NAMALWA (cell line): ENCODE measurements around the gene SLCO4C1.
"Not testable (repeated sequence)": the region's sequence is repeated elsewhere in the genome, so short reads cannot be mapped to it uniquely, and the experiment has no call there.

Experiments used
- DNase-seq: peaks from one replicate; pipeline ENCODE4 v3.0.0-alpha.2; 2015; ENCODE audit warnings: low spot score

SLCO4C1 gene, protein sequence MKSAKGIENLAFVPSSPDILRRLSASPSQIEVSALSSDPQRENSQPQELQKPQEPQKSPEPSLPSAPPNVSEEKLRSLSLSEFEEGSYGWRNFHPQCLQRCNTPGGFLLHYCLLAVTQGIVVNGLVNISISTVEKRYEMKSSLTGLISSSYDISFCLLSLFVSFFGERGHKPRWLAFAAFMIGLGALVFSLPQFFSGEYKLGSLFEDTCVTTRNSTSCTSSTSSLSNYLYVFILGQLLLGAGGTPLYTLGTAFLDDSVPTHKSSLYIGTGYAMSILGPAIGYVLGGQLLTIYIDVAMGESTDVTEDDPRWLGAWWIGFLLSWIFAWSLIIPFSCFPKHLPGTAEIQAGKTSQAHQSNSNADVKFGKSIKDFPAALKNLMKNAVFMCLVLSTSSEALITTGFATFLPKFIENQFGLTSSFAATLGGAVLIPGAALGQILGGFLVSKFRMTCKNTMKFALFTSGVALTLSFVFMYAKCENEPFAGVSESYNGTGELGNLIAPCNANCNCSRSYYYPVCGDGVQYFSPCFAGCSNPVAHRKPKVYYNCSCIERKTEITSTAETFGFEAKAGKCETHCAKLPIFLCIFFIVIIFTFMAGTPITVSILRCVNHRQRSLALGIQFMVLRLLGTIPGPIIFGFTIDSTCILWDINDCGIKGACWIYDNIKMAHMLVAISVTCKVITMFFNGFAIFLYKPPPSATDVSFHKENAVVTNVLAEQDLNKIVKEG

DNA sequence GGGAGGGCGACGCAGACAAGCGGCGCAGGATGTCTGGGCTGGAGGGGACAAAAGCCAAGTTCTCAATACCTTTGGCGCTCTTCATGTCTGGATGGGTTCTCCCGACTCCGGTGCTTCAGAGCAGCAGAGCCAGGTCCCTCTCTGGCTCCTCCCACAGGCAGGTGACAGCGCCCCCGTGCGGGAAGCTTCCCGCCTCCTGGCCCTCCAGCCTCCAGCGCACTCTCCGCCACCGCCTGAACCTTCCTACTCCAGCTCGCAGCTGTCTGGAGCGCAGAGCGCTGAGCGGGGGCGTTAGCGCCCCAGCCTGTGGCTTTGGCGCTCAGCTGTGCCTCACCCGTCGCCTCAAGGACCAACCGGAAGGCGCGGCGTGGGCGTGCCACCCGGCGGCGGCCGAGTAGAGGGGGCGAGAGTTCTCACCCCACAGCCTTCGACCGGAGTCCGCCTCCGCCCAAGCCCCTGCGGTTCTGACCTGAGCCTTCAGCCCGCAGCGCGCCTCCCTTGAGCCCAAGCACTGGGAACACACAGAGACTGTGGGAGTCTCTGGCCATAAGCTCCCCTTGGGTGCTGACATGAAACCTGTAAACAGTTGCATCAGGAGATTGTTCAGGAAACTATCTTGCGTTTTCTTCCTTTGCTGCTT lies at the start of gene SLCO4C1:
Gene SLCO4C1 (minus strand): TSS at position 107 of the 640 bp plus-strand sequence. CDS start 22 bp downstream, at position 85.
- no peak for DNase-seq

DNA sequence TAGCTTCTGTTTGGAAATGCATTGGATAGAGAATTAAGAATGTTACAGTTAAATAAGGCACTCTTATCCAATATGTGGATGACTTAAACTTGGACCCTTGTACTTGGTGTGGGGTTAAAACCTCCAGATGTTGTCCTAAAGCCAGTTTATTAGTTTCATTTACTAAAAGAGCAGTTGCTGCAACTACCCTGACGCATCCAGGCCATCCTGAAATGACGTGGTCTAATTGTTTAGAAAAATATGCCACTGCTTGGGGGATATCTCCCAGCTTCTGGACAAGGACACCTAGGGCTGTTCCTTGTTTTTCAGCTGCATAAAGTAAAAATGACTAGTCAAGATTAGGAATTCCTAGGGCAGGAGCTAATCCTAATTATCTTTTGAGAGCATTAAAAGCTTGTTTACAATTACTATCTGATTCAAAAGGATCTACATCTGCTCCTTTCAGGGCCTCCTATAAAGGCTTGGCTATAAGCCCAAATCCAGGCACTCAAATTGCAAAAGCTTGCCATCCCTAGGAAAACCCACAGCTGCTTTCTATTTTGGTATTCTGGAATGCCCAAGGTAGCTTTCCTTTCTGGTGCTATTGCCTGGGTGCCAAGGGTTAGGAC lies 45.7 kb upstream of the SLCO4C1 start:
- no peak for DNase-seq

DNA sequence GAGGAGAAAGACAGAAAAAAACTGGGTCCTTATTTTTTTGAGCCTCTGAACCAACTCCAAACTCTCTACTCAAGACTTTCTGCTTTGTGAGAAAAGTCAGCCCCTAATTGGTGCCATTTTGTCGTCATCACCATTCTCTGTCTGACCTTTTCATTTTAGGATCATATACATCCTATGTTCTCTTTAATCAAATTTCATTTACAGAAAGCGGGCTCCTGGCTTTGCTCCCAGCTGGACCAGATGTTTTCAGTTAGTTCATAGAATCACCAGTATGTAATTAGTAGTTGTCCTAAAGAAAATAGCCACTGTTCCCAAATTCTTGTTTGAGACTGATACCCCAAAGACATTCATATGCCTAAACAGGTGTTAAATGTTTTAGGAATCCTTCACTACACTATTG lies 28.6 kb upstream of the SLCO4C1 start:
- no peak for DNase-seq

DNA sequence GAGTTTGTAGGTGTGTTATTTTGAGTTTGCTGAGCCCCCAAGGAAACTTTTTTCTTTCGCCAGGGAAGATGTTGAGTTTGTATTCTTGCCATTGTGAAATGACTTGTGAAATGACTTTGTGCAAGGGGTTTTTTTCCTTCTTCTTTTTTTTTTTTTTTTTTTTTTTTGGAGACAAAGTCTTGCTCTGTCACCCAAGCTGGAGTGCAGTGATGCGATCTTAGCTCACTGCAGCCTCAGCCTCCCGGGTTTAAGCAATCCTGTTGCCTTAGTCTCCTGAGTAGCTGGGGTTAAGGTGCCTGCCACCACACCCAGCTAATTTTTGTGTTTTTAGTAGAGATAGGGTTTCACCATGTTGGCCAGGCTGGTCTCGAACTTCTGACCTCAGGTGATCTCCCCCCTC lies 22.7 kb upstream of the SLCO4C1 start:
- not testable (repeated sequence) for DNase-seq

DNA sequence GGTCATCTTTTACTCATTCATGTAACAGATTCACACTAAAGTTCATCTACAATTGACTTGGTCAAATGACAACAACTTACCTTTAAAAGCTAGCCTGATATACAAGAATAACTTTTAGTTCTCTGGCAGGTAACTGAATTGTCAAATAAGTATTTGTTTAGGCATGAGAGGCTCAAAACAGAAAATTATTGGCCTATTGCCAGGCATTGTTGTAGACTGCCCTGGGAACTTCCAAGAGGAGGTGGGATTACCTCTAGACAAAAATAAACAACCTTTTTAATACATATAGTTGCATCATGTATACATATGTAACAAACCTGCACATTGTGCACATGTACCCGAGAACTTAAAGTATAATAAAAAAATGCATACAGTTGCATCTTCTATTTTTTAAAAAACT lies 18.2 kb upstream of the SLCO4C1 start:
- DNase-seq, result no peak

DNA sequence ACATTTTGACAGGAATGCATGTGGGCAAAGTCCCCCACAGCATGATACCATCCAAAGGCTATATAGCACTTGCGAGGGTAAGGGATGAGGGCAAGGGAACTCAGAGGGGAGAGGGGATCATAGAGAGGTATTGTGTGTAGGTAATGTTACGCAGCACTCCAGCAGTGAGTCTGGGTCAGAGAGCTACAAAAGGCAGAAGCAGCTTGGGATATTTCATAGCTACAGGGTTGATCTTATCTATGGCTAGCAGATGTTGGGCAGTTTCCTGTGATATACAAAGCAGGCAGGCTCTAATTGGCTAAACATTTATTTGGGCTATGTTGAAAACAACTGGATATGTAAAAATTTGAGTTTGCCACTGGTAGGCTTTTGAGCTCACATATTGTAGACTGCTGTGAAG lies 17.8 kb upstream of the SLCO4C1 start:
- no peak for DNase-seq

DNA sequence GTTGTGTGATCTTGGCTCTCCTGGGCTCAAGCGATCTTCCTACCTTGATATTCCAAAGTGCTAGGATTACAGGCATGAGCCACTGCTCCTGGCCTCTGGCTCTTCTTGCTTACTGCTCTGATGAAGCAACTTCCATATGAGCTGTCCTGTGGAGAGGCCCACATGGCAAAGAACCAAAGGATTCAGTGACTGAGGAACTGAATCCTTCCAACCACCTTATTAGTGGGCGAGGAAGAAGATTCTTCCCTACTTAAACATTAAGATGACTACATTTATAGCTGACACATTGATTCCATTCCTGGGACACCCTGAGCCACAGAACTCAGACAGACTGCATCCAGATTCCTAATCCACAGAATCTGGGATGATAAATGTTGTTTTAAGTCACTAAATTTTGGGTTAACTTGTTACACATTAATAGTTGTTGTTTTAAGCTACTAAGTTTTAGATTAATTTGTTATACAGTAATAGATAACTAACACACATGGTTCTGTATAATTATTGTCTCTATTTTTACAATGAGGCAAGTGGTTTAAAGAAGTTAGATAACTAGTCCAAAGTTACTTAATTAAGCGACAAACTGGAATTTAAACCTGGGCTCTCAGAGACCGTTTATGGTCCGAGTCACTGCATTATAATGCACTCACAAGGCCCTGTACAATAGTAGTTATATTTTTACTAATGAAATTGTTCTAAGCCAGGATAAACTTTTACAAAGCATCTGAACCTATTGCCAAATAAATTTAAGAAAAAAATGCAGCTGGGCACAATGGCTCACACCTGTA lies 16.7 kb upstream of the SLCO4C1 start:
- no peak for DNase-seq

DNA sequence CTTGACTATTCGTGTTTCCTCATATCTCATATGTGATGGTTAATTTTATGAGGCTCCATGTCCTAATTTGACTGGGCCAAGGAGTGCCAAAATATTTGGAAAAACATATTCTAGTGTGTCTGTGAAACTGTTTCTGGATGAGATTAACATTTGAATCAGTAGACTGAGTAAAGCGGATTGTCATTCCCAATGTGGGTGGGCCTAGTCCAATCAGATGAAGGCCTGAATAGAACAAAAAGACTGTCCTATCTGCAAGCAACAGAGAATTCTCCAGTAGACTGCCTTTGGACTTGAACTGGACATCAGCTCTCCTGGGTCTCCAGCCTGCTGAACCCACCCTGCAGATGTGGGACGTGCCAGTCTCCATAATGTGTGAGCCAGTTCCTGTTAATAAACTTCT lies 13.5 kb upstream of the SLCO4C1 start:
- no peak for DNase-seq

DNA sequence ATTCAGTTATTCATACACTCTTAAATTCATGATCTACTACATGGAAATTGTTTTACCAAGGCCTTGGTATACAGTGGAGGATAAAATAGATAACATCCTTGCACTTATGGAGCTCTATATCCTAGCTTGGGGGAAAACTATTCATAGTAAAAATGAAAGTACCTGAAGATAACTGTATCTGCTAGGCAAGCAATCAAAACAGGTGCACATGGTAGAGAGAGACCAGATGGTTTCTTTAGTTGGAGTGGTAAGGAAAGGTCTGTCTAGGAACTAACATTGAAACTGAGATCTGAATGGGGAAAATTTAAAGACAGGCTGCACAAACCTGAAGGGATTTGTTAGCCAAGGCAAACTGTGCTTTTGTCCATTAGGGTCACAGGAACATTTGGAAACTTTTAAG lies 11.1 kb upstream of the SLCO4C1 start:
- DNase-seq, result no peak

DNA sequence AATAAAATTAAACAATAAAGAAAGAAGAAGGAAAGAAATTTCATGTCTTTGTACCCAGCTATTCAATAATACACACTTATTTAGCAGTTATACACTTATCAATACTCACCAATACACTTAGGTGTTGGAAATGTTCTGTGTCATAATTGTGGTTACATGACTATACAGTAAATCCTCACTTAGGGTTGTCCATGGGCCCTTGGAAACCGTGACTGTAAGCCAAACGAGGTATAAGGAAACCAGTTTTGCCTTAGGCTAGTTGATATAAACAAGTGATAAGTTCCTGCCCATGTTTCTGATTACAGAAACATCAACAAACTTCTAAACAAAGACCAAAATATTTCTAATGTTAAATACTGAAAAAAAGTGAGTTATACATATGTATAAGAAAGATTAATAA lies 10.0 kb upstream of the SLCO4C1 start:
- no peak for DNase-seq

DNA sequence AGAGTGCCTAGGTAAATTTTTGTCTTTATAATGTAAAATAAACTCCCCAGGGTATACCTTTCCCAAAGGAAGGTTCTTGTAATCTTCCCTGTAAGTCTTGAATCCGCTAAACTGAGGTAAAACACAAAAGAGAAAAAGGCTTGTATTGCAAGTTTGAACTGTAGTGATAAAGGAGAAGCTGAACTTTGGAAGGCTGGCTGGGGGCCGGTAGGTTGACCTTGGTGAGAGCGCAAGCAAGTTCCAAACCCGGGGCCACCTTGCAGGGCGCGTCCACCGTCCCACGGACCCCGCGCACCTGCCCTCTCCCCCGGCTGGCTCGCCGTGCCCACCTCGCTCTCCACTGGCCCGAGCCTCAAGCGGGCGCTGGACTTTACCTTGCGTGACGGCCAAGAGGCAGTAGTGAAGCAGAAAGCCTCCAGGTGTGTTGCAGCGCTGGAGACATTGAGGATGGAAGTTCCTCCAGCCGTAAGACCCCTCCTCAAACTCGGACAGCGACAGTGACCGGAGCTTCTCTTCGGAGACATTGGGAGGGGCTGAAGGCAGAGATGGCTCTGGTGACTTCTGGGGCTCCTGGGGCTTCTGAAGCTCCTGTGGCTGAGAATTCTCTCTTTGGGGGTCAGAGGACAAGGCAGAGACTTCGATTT lies 428 bp downstream of the SLCO4C1 start:
- DNase-seq, result no peak

DNA sequence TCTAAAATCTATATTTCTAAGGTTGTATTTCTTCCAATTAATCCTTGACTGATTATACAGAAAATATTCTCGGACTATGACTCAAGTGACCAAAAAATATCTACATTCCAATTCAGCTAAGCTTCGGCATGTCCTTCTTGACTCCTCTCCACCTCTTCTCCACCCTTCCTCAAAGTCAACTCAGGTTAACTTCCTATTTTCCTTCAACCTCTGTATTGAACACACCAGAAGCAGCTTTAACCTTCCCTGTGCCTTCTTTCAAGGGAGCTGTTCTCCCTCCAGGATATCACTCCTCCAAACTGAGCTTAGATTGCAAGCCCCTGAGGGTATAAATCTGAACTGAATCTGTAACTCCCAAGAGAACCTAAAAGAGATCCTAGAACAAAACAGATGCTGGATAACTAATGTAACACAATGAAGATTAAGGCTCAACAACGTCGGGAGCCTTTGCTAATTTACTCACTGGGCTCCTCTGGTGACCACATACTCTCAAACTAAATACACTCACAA lies 1.1 kb downstream of the SLCO4C1 start:
- DNase-seq, result no peak

DNA sequence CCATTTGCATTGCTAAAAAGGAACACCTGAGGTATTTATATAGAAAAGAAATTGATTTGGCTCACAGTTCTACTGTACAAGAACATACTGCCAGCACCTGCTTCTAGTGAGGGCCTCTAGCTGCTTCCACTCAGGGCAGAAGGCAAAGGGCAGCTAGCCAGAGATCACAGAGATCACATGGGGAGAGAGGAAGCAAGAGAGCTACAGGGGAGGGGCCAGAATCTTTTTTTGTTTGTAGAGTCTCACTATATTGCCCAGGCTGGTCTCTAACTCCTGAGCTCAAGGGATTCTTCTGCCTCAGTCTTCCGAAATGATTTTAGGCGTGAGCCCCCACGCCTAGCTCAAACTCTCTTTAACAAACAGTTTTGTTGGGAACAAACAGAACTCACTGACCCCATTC lies 6.1 kb downstream of the SLCO4C1 start:
- DNase-seq, result no peak

DNA sequence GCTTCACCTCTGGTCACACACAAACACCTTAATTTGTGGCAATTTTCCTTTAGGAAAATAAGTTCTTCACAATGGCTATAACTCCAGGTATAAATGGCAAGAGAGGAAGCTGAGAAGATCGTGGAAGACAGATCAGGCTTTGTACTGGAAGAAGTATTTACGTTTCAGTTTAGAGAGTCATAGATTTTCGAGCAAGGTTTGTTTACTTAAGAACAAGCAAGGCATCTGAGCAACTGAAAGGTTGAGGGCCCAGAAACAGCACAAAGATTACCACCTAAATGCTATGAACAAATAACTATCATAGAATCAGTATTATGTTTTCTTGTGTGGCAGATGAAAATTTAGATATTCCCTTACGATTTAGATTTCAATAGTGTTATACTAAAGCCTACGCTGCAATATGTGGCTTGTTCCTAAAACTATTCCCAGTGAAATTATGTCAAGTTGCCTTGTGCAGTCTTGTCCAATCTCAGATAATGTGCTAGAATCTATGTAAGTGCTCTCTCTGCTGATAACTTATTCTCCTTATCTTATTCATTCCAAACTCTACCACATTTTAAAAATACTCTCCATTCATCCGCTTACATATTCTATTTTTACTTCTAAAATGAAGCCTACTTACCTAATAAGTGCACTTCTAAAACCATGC lies 6.7 kb downstream of the SLCO4C1 start:
- DNase-seq, result no peak

DNA sequence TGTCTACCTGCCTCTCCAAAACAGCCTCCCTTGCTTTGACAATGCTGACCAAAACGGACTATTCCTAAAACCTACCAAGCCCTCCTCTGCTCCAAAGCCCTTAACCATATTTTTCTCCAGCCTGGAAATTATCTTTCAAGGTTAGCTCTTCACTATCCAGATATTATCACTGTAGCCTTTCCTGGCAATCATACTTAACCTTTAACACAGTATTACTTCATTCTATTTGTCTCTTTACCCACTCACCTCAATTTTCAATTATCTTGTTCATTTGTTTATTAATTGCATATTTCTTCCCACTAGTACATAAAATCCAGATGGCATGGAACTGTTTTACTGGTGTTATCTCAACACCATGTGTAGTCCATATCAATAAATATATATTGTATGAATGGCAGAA lies 7.5 kb downstream of the SLCO4C1 start:
- DNase-seq, result no peak

DNA sequence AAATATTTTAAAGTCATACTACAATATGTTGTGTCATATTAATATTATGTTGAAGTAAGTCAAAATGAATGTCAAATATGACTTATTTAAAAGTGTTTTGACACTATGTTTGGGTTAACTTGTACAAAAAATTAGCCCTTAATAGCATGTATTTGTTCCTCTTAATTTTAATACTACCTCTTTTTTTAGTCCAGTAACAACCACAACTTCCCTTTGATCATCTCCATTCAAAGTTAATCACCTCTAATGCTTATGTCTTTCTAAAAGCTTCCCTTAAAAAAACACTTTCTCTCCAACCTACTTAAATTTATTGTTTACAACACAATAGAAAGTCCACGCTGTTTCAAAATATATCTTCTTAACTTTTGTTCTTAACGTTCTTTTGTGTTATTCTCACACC lies 9.6 kb downstream of the SLCO4C1 start:
- no peak for DNase-seq

DNA sequence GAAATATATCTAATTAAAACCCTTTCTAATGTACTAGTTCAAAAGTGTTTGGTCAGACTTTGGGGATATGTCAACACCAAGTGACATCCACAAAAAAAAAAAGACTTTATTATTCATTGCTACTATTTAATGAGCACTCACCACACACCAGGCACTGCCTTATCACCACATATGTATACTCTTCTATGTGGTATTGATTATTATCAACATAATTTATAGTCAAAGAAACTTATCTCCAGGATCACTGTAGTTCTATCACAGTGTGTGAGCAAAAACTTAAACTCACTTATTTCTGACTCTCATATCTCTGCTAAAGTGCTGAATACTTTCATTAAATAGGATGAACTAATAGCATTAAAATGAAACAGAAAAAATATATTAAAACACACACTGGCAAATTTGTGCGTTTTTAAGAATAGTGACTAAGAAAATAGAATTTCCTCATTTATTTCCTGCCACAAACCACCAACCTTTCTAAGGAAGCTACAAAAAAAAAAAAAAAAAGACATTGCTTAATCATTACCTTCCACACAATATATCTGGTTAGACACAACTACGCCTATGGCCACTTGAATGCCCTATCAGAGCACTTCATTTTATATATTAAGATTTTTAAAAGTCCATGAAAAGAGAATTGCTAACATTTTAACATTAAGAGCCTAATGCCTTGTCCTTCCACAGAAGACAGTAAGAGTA lies 12.8 kb downstream of the SLCO4C1 start:
- no peak for DNase-seq

DNA sequence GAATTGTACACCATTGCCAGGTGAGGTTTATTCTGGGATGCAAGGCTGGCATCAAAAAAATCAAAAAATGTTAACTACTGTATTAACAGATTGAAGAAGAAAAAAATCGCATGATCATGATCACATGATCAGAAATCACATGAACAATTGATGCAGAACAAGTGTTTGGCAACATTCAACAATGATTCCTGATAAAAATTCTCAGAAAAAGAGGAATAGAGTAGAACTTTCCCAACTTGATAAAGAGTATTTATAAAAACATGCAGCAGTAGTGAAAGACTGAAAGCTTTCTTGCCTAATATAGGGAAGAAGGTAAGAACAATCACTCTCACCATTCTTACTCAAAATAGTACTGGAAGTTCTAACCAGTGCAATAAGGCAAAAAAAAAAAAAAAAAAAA lies 16.4 kb downstream of the SLCO4C1 start:
- no peak for DNase-seq

DNA sequence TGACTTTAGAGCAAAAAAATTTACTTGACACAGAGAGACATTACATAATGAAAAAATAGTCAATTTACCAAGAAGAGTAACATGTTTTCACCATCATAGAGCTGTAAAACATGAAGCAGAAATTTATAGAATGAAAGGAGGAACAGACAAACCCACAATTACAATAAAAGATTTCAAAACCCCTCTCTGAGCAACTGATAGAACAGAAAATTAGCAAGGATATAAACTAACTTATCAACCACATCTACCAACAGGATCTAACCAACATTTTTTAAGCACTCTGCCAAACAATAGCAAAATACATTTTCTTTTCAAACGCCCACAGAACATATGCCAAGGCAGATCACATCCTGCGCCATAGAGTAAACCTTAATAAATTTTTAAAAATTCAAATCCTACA lies 17.9 kb downstream of the SLCO4C1 start:
- DNase-seq, result no peak

DNA sequence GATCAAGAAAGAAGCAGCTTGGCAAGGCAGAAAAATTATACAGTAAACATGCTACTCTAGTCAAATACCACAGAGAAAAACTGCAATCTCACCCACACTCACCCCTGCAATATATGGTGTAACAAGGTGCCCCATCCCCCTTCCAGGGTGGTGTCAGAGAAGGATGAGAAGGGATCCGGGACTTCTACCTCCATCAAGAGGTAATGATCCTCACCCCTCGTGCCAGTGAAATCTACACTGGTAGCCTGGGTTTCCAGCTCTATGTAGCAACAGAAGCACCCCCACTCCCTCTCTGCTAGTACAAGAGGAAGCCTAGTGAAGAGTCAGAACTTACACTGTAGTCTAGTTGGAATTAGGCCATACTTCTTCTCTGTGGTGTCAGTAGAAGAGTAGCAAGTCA lies 18.9 kb downstream of the SLCO4C1 start:
- no peak for DNase-seq
